ENCODE results near the gene LEKR1. TPM values are rescaled to one million over a fixed set of nuclear protein-coding genes. Genes with fewer than 3 reads are reported as not detected.
"Not testable (repeated sequence)": the region's sequence is repeated elsewhere in the genome, so short reads cannot be mapped to it uniquely, and the experiment has no call there.

LEKR1 gene
- total RNA-seq, 1 donor from 2014 or later: 5.8 TPM

DNA sequence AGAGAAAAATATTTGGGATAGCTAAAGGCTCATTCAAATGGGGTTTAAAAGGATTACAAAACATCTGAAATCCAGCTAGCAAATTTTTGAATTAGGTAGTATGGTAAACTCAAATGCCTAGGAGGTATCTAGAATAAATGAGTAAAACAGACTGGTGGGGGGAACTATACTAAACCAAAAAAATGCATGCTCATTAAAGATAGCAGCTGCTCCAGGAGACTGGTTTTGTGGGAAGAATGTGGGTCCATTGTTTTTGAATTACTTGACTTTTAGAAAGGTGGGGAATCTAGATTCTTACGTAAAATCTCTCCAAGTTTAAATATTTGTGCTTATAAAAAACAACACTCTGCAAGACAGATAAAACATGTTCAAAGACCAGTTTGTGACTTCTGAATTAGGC, 73.8 kb downstream of the LEKR1 start:
- H3K9me3 ChIP-seq: no peaks in the 10 kb centered on the region
- no peaks in the 10 kb centered on the region for H3K27me3 ChIP-seq (ENCODE audit: low read depth)
- TF ChIP-seq CTCF (IDR thresholded peaks at IDR 0.05): no peak
- H3K27ac ChIP-seq: no peak overlapping the region
- H3K4me1 ChIP-seq: no peaks in the 10 kb centered on the region
- H3K4me3 ChIP-seq: no peak overlapping the region
- ATAC-seq: no peak
- H3K36me3 ChIP-seq: no peaks in the 10 kb centered on the region
- no peak for DNase-seq
- intact Hi-C loops (cut with DNase I): no loop called here

GRCh38 chr3:156902916-156903315, 76.8 kb downstream of the LEKR1 start:
- ATAC-seq: no peak
- H3K4me3 ChIP-seq: no peak overlapping the region

GRCh38 chr3:156906275-156906674, 80.1 kb downstream of the LEKR1 start:
- ATAC-seq: no peak
- TF ChIP-seq CTCF (IDR thresholded peaks at IDR 0.05): no peak
- no peak overlapping the region for H3K4me3 ChIP-seq

More at GRCh38 chr3:156902916-156903315, 76.8 kb downstream of the LEKR1 start:
- no peaks in the 10 kb centered on the region for H3K27me3 ChIP-seq (ENCODE audit: low read depth)
- intact Hi-C loops (cut with DNase I): no loop called here
- no peak overlapping the region for H3K27ac ChIP-seq
- TF ChIP-seq CTCF (IDR thresholded peaks at IDR 0.05): no peak
- no peaks in the 10 kb centered on the region for H3K4me1 ChIP-seq
- H3K9me3 ChIP-seq: no peaks in the 10 kb centered on the region
- no peak for DNase-seq
- H3K36me3 ChIP-seq: no peaks in the 10 kb centered on the region

DNA sequence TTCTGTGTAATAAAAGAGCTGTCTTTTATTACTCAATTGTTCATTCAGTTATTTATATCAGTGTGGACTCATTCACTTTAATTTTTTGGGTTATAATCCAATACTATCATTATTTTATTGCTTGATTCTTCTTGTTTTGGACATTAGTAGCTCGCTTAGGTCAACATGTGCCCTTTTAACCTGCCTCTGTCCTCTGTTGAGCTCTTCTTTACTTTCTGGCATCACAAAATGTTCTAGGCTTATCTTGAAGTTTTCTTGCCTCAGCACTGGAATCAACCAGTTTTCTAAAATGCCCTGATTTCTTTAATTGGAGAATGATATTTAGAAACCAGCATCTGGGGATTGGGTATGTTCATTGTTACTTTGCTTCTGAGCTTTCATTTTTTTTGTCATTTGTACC, 82.2 kb downstream of the LEKR1 start:
- no peak for DNase-seq
- intact Hi-C loops (cut with DNase I): no loop called here
- Histone ChIP-seq H3K9me3 (no peaks in the 10 kb centered on the region), H3K27ac (no peak overlapping the region), H3K4me3 (no peak overlapping the region), H3K27me3 (ENCODE audit: low read depth) (no peaks in the 10 kb centered on the region), H3K36me3 (no peaks in the 10 kb centered on the region), H3K4me1 (no peaks in the 10 kb centered on the region)
- TF ChIP-seq CTCF (IDR thresholded peaks at IDR 0.05): no peak
- no peak for ATAC-seq

More at GRCh38 chr3:156906275-156906674, 80.1 kb downstream of the LEKR1 start:
- no peak overlapping the region for H3K27ac ChIP-seq
- no peaks in the 10 kb centered on the region for H3K36me3 ChIP-seq
- intact Hi-C loops (cut with DNase I): no loop called here
- H3K9me3 ChIP-seq: no peaks in the 10 kb centered on the region
- no peaks in the 10 kb centered on the region for H3K4me1 ChIP-seq
- DNase-seq: no peak
- H3K27me3 ChIP-seq (ENCODE audit: low read depth): no peaks in the 10 kb centered on the region

DNA sequence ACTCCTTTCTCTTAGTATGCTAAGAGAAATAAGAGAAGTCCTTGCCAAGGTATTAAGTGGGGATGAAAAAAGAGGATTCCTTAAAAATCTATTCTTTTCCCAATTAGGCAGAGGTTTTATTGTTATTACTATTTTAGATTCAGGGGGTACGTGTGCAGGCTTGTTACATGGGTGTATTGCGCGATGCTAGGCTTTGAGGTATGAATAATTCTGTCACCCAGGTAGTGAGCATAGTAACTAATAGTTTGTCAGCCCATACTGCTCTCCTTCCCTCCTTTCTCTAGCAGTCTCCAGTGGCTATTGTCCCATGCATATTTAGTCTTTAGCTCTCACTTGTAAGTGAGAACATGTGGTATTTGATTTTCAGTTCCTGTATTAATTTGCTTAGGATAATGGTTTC, 83.9 kb downstream of the LEKR1 start:
- intact Hi-C loops (cut with DNase I): no loop called here
- no peaks in the 10 kb centered on the region for H3K4me1 ChIP-seq
- no peaks in the 10 kb centered on the region for H3K36me3 ChIP-seq
- H3K4me3 ChIP-seq: no peak overlapping the region
- H3K27me3 ChIP-seq (ENCODE audit: low read depth): no peaks in the 10 kb centered on the region
- ATAC-seq: no peak
- no peak overlapping the region for H3K27ac ChIP-seq
- no peaks in the 10 kb centered on the region for H3K9me3 ChIP-seq
- no peak for TF ChIP-seq CTCF (IDR thresholded peaks at IDR 0.05)
- no peak for DNase-seq

GRCh38 chr3:156910831-156911230, 84.7 kb downstream of the LEKR1 start:
- not testable (repeated sequence) for H3K9me3 ChIP-seq, ATAC-seq, H3K27ac ChIP-seq

DNA sequence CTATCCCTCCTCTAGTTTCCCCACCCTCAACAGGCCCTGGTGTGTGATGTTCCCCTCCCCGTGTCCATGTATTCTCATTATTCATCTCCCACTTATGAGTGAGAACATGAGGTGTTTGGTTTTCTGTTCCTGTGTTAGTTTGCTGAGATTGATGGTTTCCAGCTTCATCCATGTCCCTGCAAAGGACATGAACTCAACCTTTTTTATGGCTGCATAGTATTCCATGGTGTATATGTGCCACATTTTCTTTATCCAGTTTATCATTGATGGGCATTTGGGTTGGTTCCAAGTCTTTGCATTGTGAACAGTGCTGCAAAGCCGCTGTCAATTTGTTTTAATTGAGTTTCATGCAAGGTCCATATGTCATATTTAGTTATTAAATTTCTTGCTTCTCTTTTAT, 88.1 kb downstream of the LEKR1 start:
- H3K27ac ChIP-seq; H3K4me1 ChIP-seq; H3K36me3 ChIP-seq; DNase-seq; intact Hi-C loops (cut with DNase I); H3K27me3 ChIP-seq (ENCODE audit: low read depth); H3K4me3 ChIP-seq; H3K9me3 ChIP-seq; ATAC-seq: not testable (repeated sequence)

More at GRCh38 chr3:156910831-156911230, 84.7 kb downstream of the LEKR1 start:
- H3K4me1 ChIP-seq; DNase-seq; H3K36me3 ChIP-seq; H3K27me3 ChIP-seq (ENCODE audit: low read depth); H3K4me3 ChIP-seq; intact Hi-C loops (cut with DNase I): not testable (repeated sequence)

Data from lower lobe of right lung (tissue), 2 donors.